ENCODE measurements around the gene DPYSL5.
"Not testable (repeated sequence)": the region's sequence is repeated elsewhere in the genome, so short reads cannot be mapped to it uniquely, and the experiment has no call there.

DPYSL5 gene

DNA sequence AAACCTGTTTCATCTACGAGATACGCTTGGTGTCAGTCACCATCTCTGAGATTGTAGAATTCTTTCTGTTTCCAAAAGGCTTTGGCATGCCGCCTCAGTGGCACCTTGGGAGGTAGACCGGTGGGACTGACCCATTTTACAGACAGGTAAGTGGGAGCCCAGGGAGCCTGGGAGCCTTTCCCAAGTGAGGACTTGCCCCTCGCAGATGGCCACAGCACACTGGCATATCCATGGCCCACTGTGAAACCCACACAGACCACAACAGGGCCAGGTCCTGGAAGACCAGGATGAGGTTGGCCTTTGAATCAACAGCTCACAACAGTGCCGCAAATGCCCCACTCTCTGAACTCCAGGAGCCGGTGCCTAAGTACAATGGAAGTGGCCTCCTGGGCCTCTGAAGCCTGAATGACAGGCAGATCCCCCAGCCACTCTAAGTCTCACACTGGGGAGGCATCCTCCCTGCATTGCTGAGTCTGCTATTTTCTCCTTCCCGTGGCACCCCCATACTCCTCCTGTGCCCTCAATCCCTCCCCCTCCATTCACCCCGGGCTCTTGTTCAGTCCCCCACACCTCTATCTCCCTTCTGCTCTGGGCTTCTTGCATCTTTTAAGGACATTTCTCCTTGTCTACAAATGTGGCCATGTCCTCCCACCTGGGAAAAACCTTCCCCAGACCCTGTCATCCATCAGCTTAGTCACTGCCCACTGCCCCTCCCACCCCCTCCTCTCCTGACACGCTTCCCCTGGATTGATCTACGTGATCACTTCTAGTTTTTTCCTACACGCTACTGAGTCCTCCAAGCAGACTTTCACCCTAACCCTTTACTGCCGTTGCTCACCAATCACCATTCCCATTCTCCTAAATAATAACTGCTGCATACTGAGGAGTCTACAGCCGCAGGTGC lies 35.9 kb upstream of the DPYSL5 start:
- Histone ChIP-seq H3K9me3 (ENCODE audit: insufficient read depth, low read length) (no peaks in the 10 kb centered on the region), H3K4me2 (ENCODE audit: low read length) (no peak overlapping the region), H3K4me3 (ENCODE audit: low read length) (no peak overlapping the region), H3K36me3 (replicated peaks; ENCODE audit: low read depth, low read length) (no peaks in the 10 kb centered on the region), H3K4me1 (ENCODE audit: low read length) (peaks cover 8% of the 10 kb centered on the region), H4K20me1 (ENCODE audit: insufficient read depth, low read length) (no peaks in the 10 kb centered on the region), H3K9ac (ENCODE audit: low read length) (no peak overlapping the region), H3K27ac (ENCODE audit: low read length) (no peak overlapping the region), H3K79me2 (ENCODE audit: low read length) (no peaks in the 10 kb centered on the region), H3K27me3 (ENCODE audit: low read depth, low read length) (no peaks in the 10 kb centered on the region), H2AFZ (ENCODE audit: low read depth, low read length) (no peak overlapping the region)
- TF ChIP-seq EZH2phosphoT487 (IDR thresholded peaks at IDR 0.05; ENCODE audit: low read depth): no peak
- TF ChIP-seq, protein P1, sequence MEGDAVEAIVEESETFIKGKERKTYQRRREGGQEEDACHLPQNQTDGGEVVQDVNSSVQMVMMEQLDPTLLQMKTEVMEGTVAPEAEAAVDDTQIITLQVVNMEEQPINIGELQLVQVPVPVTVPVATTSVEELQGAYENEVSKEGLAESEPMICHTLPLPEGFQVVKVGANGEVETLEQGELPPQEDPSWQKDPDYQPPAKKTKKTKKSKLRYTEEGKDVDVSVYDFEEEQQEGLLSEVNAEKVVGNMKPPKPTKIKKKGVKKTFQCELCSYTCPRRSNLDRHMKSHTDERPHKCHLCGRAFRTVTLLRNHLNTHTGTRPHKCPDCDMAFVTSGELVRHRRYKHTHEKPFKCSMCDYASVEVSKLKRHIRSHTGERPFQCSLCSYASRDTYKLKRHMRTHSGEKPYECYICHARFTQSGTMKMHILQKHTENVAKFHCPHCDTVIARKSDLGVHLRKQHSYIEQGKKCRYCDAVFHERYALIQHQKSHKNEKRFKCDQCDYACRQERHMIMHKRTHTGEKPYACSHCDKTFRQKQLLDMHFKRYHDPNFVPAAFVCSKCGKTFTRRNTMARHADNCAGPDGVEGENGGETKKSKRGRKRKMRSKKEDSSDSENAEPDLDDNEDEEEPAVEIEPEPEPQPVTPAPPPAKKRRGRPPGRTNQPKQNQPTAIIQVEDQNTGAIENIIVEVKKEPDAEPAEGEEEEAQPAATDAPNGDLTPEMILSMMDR (IDR thresholded peaks at IDR 0.05; ENCODE audit: low read depth, low read length): no peak

DNA sequence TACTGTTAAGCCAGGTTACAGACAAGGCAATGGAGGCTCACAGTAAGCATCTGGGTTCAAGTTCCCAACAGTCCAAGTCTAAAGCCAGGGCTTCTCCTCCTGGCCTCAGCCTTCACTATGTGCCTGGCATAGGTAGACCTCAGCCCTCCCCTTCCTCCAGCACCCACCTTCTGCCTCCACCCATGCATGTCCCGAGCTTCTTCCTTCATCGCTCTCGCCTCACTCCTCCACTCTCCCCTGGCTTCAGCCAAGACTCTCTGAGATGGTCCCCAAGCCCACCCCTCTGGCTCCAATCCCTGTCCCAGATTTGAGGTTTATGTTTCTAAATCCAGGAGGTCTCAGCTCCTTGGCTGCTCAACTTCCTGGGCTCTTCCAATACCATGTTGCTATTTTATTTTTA lies 35.2 kb upstream of the DPYSL5 start:
- Histone ChIP-seq H3K9ac (ENCODE audit: low read length) (no peak overlapping the region), H3K36me3 (replicated peaks; ENCODE audit: low read depth, low read length) (no peaks in the 10 kb centered on the region), H3K4me3 (ENCODE audit: low read length) (no peak overlapping the region), H3K79me2 (ENCODE audit: low read length) (no peaks in the 10 kb centered on the region), H4K20me1 (ENCODE audit: insufficient read depth, low read length) (no peaks in the 10 kb centered on the region), H3K4me1 (ENCODE audit: low read length) (peaks cover 8% of the 10 kb centered on the region), H2AFZ (ENCODE audit: low read depth, low read length) (no peak overlapping the region), H3K4me2 (ENCODE audit: low read length) (no peak overlapping the region), H3K9me3 (ENCODE audit: insufficient read depth, low read length) (no peaks in the 10 kb centered on the region), H3K27me3 (ENCODE audit: low read depth, low read length) (no peaks in the 10 kb centered on the region), H3K27ac (ENCODE audit: low read length) (no peak overlapping the region)
- no peak for TF ChIP-seq EZH2phosphoT487 (IDR thresholded peaks at IDR 0.05; ENCODE audit: low read depth)
- TF ChIP-seq, protein P1 (IDR thresholded peaks at IDR 0.05; ENCODE audit: low read depth, low read length): no peak

DNA sequence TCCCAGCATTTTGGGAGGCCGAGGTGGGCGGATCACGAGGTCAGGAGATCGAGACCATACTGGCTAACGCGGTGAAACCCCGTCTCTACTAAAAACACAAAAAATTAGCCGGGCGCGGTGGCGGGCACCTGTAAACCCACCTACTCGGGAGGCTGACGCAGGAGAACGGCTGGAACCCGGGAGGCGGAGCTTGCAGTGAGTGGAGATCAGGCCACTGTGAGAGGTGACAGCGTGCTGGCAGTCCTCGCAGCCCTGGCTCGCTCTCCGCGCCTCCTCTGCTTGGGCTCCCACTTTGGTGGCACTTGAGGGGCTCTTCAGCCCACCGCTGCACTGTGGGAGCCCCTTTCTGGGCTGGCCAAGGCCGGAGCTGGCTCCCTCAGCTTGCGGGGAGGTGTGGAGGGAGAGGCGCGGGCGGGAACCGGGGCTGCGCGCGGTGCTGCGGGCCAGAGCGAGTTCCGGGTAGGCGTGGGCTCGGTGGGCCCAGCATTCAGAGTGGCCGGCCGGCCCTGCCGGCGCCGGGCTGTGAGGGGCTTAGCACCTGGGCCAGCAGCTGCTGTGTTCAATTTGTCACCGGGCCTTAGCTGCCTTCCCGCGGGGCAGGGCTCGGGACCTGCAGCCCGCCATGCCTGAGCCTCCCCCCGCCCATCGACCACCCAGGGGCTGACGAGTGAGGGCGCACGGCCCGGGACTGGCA lies 33.7 kb upstream of the DPYSL5 start:
- not testable (repeated sequence) for H2AFZ ChIP-seq (ENCODE audit: low read depth, low read length); H3K9ac ChIP-seq (ENCODE audit: low read length); H3K4me1 ChIP-seq (ENCODE audit: low read length); H3K36me3 ChIP-seq (replicated peaks; ENCODE audit: low read depth, low read length); H3K4me3 ChIP-seq (ENCODE audit: low read length); H3K27ac ChIP-seq (ENCODE audit: low read length); H3K9me3 ChIP-seq (ENCODE audit: insufficient read depth, low read length); H3K79me2 ChIP-seq (ENCODE audit: low read length); H4K20me1 ChIP-seq (ENCODE audit: insufficient read depth, low read length); H3K27me3 ChIP-seq (ENCODE audit: low read depth, low read length); H3K4me2 ChIP-seq (ENCODE audit: low read length)

DNA sequence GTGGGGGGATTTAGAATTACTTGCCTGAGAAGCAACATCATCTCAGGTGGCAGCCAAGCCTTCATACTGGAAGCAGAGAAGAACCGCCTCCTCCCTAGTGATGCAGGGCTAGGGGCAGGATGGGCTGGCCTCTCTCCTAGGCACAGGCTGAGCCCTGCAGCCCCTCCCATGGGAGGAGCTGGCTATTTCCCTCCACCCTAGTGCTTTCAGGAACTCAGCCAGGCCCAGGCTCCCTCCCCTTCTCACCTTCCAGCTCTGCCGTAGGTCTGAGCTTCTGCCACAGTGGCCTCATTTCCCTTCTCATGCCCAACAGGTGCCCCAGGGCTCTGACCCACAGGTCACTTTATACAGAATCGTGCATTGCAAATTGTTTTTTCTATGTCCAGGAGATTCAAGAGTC lies 31.0 kb upstream of the DPYSL5 start:
- no peaks in the 10 kb centered on the region for H4K20me1 ChIP-seq (ENCODE audit: insufficient read depth, low read length)
- no peak overlapping the region for H3K4me3 ChIP-seq (ENCODE audit: low read length)
- no peaks in the 10 kb centered on the region for H3K79me2 ChIP-seq (ENCODE audit: low read length)
- H3K4me1 ChIP-seq (ENCODE audit: low read length): no peaks in the 10 kb centered on the region
- no peaks in the 10 kb centered on the region for H3K9me3 ChIP-seq (ENCODE audit: insufficient read depth, low read length)
- H2AFZ ChIP-seq (ENCODE audit: low read depth, low read length): no peak overlapping the region
- H3K9ac ChIP-seq (ENCODE audit: low read length): no peak overlapping the region
- H3K36me3 ChIP-seq (replicated peaks; ENCODE audit: low read depth, low read length): no peaks in the 10 kb centered on the region
- no peak overlapping the region for H3K4me2 ChIP-seq (ENCODE audit: low read length)
- TF ChIP-seq EZH2phosphoT487 (IDR thresholded peaks at IDR 0.05; ENCODE audit: low read depth): no peak
- TF ChIP-seq, protein P1 (IDR thresholded peaks at IDR 0.05; ENCODE audit: low read depth, low read length): no peak
- 0 out of 2 replicates have a peak, but pooled peaks cover 13% of the 10 kb centered on the region for H3K27me3 ChIP-seq (ENCODE audit: low read depth, low read length)
- H3K27ac ChIP-seq (ENCODE audit: low read length): no peak overlapping the region
